Fibroblast of skin of left quadriceps (primary cell): ENCODE data around the gene CACNA1G.

Experiments used
- DNase-seq, 2 experiments: peaks; one replicate each; pipeline ENCODE4 v3.0.0-alpha.2; 2013; ENCODE audit warnings: low read depth in 2 of 2

The CACNA1G gene

DNA sequence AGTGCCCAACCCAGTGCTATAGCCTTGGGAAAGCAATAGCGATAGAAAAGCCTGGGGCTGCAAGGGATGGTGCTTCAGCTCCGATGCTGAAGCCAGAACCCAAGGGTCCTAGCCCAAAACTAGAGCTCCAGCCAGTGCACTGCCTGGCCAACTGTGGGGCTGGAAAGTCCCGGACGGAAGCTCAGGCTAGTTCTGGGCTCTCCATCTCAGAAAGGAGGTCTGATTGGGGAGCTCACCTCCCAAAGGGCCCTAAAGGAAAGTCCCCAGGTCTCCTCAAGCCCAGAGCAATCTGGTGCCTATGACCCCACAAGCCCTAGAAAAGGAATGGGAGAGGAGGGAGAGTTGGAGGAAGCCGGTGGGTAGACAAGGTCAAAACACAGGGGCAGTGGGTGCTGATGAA is 72.1 kb downstream of the CACNA1G start:
- DNase-seq, result no peak

DNA sequence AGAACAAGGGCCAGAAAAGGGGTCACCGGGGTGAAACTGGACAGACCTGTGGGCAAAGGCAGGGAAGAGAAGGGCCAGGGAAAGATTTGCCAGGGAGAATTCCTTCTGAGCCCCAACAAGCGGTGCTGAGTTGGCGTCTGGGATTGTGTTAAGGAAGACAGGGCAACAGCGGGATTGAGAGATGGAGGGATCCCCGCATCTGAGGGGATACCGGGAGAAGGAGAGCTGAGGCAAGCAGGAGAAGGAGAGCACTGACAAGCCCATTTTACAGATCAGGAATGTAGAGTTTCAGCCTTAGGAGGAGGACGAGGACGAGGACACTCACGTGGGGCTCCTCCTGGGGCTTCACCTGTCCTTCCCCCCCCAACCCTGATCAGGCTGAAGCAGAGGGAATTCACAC is 73.2 kb downstream of the CACNA1G start:
- no peak for DNase-seq

DNA sequence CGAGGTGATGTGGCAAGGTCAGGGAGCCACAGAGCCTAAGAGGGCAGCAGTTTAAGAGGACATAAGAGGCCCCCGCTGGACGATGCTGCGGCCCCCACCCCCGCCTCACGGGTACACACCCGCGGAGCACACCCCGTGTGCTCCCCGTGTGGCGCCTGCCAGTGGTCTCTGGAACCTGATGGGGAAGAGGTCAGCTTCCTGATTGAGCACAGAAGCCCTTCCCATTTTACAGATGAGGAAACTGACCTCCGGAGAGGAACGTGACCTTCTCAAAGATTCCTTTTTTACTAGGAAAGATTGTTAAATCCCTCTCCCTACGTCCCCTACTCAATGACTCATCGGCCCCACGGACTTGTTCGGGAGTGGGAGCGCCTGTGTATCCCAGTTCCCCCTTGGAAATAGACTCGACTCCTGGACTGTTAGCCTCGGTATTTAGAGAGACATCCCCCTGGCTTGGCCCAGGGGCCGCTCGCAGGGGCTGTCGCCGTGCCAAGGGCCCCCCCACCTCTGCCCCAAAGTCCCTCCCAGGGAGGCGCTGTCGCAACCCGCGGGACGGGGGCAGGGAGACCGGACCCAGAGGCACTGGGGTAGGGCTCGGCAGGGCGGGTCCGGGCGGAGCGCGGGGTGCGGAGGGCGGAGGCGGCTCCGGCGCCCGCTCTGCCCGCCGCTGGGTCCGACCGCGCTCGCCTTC is 73.9 kb downstream of the CACNA1G start, which contains the start of gene ABCC3:
Gene ABCC3, plus strand, starts transcription at position 658 of the 691 bp plus-strand sequence. CDS start 56 bp downstream, outside the sequence.
- no peak for DNase-seq

DNA sequence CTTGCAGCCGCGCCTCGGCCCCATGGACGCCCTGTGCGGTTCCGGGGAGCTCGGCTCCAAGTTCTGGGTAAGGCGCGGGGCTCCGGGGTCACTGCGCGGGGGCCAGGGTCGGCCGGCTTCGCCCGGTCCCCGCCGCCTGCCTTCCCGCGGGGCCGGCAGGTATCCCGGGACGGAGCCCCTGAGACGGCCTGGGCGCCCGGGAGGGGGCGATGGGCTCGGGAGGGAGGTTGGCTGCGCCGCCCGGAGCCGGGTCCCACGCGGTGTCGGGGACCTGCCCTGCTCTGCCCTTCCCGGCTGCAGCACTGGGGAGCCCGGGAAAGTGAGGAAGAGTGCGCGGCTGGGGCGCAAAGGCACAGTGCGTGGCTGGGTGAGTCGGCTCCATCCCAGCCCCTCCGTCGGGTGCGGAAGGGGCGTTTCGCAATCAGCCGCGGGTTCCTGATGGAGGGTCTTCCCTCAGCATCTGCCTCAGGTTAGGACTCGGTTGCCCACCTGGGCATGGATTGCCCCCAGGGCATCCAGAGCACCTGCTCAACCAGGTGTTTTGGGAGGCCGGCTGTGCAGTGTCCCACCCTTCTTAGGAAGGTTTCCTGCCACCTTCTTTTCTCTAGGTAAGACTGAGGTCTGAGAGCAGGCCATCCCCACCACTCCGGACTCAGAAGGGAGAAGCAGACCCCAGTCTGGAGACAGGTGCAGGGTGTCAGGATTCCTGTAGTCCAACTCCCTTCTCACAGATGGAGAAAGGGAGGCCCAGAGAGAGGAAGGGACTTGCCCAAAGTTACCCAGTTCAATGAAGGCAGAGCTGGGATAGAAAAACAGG is 74.6 kb downstream of the CACNA1G start:
- no peak for DNase-seq

- no peak for DNase-seq
These were observed 75.1 kb downstream of the CACNA1G start for GRCh38 chr17:50635732-50635981.

DNA sequence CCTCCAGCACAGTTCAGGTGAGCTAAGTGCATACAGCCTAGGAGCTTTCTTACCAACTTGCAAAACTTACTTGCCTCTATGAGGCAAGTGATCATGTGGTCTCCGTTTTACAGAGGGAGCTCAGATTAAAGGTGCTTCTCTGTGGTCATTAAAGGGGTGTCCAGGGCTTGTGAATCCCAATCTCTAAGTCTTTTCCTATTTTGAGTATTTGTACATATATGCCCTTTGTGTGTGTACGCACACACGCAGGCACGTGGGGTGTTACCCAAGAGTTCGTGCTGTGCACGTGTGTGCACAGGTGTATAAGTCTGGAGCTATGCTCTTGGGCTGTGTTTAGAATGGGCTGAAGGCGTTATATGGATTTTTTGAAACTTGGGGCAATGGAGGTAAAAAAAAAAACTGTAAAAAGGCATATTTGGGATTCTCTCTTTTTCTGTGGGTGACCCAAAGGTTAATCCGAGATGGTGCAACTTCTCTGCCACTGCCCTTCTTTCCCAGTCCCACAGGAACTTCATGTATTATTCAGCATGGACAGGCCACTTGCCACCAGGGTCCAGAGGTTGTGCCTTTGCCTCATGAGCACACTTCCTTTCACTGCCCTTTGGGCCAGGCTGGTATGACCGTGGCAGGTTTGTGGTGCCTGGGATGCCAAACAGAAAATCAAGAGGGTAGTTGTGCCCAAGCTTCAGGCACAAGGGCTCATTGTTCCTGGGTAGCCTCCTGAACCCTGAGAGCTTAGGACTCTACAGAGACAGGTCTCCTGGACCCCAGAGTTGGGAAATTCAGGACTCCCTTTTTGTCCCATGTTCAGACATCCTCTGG is 75.7 kb downstream of the CACNA1G start:
- DNase-seq, result no peak

- no peak for DNase-seq
These were observed 76.3 kb downstream of the CACNA1G start for GRCh38 chr17:50636804-50637195.

DNA sequence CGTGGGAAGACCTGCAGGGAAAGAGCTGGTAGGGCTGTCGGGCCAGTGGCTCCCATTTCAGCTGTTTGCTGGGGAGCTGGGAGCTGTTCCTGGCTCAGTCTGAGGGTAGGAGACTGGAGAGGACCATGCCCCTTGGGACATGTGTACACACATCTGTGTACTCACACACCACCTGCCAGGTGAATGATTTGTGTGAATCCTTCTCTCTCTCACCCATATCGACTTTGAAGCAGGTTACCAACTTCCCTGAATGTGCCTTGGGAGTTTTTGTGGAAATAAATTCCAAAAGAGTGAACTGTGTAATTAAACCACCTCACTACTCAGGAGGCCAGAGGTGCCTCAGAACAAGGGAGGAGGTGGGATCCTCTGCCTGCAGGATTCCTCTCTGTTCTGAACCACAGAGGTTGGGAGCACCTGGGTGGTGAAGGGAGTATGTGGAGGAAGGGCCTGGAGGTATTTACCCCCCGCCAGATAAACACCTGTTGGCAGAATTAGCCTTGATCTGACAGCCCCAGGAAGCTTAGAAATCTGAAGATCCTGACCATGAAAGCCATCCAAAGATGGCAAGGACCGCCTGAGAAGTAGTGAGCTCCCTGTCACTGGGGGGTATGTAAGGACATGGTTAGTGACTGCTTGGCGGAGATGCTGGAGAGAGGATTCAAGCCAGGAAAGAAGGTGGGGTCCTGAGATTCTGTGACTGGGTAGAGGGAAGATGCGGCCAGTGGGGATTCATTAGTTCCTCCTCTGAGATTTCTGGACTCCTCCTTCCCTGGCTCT is 77.5 kb downstream of the CACNA1G start:
- no peak for DNase-seq

GRCh38 chr17:50638606-50638965 is 78.1 kb downstream of the CACNA1G start:
- DNase-seq, result no peak

- peak; percentile 94 to 95 for DNase-seq
These were observed 78.6 kb downstream of the CACNA1G start for GRCh38 chr17:50638966-50639713.

DNA sequence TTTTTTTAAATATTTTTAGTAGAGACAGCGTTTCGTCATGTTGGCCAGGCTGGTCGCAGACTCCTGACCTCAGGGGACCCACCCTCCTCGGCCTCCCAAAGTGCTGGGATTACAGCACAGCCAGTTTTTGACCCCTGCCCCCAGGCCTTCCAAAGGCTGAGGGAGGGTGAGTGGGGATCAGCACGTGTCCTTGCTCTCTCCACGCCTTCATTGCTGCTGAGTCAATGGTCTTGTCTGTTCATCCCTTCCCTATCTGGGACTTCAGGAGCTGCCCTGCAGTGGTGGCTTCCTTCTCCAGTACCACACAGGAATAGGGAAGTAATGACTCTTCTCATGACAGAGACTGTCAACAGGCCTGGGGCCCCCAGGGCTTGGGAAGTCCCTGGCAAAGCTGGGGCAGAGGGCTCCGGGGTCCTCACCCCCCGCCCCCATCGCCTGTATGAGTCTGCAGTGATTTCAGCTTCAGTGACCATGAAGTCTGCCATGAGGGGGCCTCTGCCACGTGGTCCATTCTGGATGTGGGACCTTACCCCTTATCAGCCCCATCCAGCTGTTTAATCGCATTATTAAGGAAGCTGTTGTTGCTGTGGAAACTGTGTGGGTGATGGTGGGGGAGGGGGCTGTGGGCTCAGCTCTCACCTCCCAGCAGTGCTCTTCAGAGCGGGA is 80.3 kb downstream of the CACNA1G start:
- no peak for DNase-seq

DNA sequence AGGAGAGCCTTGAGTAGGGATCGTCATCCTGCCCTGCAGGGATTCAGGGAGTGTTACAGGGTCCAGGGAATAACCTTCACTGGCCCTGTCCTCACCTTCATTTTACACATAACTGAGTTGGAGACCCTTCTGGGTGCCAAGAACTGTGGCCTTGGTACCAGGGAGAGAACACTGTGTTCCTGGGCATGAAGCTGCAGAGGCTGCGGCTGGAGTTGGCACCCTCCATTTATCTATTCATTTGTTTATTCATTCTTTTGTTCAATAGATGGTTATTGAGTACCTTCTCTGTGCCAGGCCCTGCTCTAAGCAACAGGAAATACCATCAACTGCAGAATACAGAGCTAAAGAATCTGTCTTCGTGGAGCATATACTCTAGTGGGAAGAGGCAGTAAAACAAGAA is 80.8 kb downstream of the CACNA1G start:
- DNase-seq, result no peak

- no peak for DNase-seq
These were observed 81.7 kb downstream of the CACNA1G start for GRCh38 chr17:50642071-50642721.

GRCh38 chr17:50642722-50643656 is 82.5 kb downstream of the CACNA1G start:
- DNase-seq, result no peak

DNA sequence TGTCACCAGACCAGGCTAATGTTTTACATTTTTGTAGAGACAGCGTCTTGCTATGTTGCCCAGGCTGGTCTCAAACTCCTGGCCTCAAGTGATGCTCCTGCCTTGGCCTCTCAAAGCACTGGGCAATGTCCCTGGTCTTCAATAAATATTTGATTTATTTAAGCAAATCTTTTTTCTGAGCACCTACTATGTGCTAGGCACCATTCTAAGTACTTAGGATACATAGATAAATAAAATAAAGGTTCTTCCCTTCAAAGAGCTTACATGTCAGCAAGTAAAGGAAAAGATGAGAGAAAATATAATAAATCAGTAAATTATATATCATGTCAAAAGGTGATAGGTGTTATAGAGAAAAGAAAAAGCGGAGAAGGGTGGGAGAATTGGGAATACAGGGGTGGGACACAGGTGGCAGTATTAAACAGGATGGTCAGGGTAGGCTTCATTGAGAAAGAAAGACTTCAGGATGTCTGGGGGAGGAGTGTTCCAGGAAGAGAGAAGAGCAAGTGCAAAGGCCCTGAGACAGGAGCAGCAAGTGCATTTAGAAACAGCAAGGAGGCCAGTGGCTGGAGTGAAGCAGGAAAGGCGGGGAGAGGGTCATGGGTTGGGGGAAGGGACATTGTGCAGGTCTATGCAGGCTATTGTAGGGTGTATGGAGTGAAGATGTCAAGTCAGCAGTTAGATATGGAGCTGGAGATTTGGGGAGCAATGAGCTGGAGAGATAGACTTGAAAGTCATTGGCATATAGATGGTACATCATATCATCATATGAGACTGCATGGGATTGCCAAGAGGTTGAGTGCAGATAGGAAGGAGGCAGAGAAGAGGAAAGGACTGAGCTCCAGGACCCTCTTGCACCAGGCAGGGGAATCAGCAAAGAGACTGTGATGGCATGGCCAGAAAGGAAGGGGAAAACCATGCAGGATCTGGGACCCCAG is 85.5 kb downstream of the CACNA1G start:
- DNase-seq, result no peak

- DNase-seq, result no peak
These were observed 86.7 kb downstream of the CACNA1G start for GRCh38 chr17:50647187-50647586.

DNA sequence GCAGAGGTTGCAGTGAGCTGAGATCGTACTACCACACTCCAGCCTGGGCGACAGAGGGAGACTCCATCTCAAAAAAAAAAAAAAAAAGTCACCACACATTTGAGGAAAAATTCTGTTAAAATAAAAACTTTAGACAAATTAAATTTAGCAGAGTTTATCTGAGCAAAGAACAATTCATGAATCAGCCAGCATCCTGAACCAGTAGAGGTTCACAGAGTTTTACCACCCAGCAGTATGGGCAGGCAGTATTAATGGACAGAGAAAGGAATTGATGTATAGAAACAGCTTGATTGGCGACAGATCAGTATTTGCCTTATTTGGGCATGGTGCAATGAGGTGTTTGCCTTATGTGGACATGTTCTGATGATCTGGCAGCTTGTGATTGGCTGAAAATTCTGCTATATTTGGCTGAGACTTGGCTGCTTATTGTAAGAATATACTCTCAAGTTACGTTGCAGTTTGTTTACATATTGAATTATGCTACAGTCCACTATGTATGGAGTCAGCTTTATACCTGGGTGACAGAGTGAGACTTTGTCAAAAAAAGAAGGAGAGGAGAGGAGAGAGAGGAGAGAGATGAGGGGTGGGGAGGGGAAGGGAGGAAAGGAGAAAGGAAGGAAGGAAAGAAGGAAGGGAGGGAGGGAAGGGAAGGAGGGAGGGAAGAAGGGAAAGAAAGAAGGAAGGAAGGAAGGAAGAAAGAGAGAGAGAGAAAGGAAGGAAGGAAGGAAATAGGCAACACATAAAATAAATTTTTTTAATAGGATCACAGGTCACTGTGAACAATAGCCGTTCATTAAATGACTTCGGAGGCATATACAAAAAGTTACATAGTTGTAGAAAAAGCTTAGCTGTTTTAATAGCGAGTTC is 88.8 kb downstream of the CACNA1G start:
- DNase-seq, result no peak
